IPS-18a (cell line): ENCODE data around the gene ETFB.

Source experiments
- H3K27ac ChIP-seq: one replicate; pipeline ENCODE4 v1.5.1; 2013; ENCODE audit warnings: low read length
- H3K27me3 ChIP-seq: one replicate; pipeline ENCODE4 v1.6.1; 2013; ENCODE audit warnings: mild to moderate bottlenecking, low read length; ENCODE audit not compliant: control insufficient read depth, insufficient read depth
- H3K36me3 ChIP-seq: one replicate; pipeline ENCODE4 v1.6.1; 2013; ENCODE audit warnings: low read depth, low read length; ENCODE audit not compliant: control insufficient read depth
- H3K4me1 ChIP-seq: one replicate; pipeline ENCODE4 v1.6.1; 2013; ENCODE audit warnings: low read depth, low read length; ENCODE audit not compliant: control insufficient read depth
- H3K4me3 ChIP-seq: one replicate; pipeline ENCODE4 v1.5.1; 2013; ENCODE audit warnings: low read length
- H3K9ac ChIP-seq: one replicate; pipeline ENCODE4 v1.6.1; 2013; ENCODE audit warnings: mild to moderate bottlenecking, low read length, moderate library complexity
- H3K9me3 ChIP-seq: one replicate; pipeline ENCODE4 v1.6.1; 2013; ENCODE audit warnings: low read depth, low read length; ENCODE audit not compliant: control insufficient read depth

Gene ETFB

DNA sequence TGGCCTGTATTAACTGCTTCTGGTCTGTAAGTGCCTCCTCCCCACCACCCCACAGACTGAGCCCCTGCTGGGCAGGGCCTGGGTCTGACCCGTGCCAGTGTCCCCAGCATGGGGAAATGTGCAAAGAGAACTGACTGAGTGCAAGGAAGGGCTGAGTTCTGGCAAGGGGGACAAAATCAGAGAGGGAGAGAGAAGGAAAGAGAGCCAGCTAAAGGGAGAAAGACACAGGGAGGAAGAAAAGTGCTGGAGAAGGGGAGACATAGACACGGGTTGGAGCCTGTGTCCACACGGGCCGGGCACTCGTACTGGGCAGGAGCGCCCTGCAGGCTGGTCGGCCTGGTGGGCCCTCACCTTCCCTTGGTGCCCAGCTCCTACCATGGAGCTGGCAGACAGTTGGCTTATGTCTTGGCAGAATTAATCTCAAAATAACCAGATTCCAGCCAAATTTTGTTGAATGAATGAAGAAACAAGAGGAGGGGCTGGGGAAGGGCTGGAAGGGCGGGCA is 5.0 kb upstream of the ETFB start:
- Histone ChIP-seq H3K9me3 (no peaks in the 10 kb centered on the region), H3K27ac (no peak overlapping the region), H3K9ac (no peak overlapping the region), H3K36me3 (no peaks in the 10 kb centered on the region), H3K27me3 (no peaks in the 10 kb centered on the region), H3K4me1 (peaks cover 5% of the 10 kb centered on the region), H3K4me3 (no peak overlapping the region)

- H3K27me3 ChIP-seq, result no peaks in the 10 kb centered on the region
- H3K9ac ChIP-seq, result no peak overlapping the region
- no peak overlapping the region for H3K4me3 ChIP-seq
- peaks cover 11% of the 10 kb centered on the region for H3K4me1 ChIP-seq
- no peaks in the 10 kb centered on the region for H3K9me3 ChIP-seq
- no peaks in the 10 kb centered on the region for H3K36me3 ChIP-seq
- no peak overlapping the region for H3K27ac ChIP-seq
Observed at GRCh38 chr19:51370230-51370629, 4.0 kb upstream of the ETFB start.

DNA sequence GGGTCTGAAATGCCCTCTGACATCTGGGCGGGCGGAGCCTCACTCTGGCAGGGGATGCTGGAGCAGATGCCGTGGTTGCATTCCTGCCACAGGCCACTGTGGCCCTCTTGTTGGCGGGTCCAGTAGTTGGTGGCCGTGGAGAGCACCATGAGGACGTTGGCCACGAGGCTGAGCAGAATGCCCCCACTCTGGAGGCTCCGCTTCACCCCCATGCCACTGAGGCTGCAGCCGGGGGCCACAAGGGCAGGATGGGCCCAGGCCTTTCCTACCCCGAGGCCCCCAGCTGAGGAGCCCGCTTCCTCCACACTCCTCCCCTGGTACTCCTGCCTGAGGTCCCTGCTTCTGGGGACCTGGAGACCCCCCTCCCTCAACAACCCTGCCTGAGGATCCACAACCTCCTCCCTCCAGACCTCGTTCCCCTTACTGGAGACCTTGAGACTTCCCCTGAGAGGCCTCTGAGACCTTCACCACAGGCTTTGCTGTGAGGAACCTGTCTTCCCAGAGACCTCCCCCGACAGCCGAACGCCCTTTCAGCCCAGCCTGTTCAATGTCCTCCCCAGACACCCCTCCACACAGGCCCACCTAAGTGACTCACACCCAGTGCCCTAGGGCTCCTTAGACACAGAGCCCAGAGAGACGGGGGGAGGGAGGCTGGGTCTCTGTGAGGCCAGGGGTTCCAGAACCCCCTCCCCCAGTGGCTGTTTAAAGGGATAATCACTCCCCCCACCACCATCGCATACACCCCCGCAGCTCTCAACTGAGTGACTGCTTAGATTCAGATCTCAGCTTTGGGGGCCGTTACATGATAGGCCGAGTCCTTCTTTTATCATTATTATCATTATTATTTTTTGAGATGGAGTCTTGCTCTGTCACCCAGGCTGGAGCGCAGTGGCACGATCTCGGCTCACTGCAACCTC is 2.4 kb upstream of the ETFB start, which contains the start of gene CLDND2:
Gene CLDND2 (minus strand): TSS at position 638 of the 917 bp plus-strand sequence. CDS start 426 bp downstream, at position 212.
- Histone ChIP-seq H3K9ac (peak within 1 kb of the TSS; percentile 65), H3K4me1 (peaks cover 13% of the 10 kb centered on the region), H3K36me3 (no peaks in the 10 kb centered on the region), H3K27ac (peak within 1 kb of the TSS; percentile 49), H3K4me3 (peak within 1 kb of the TSS; percentile 91), H3K27me3 (no peaks in the 10 kb centered on the region), H3K9me3 (no peaks in the 10 kb centered on the region)

GRCh38 chr19:51367565-51368365 is 1.6 kb upstream of the ETFB start:
- Histone ChIP-seq H3K27ac (peak overlapping the region; percentile 49), H3K27me3 (no peaks in the 10 kb centered on the region), H3K4me3 (peak overlapping the region; percentile 91), H3K4me1 (peaks cover 13% of the 10 kb centered on the region), H3K9ac (peak overlapping the region; percentile 69), H3K36me3 (no peaks in the 10 kb centered on the region), H3K9me3 (no peaks in the 10 kb centered on the region)

DNA sequence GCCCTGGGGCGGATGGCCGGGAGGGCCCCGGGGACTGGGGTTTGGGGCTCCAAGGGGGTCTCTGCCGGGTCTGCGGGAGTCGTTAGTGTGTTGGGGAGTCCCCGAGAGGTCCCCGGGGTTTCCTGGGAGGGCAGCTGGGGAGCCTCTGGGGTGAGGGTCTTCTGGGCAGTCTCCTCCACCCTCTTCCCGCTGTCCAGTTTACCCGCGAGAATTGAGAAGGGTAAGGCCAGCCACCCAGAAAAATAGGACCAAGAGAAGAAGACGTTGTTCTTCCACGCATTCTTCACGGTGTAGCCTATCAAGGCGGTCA is 1.0 kb upstream of the ETFB start:
- H3K36me3 ChIP-seq, result no peaks in the 10 kb centered on the region
- H3K27me3 ChIP-seq, result no peaks in the 10 kb centered on the region
- H3K9ac ChIP-seq, result peak overlapping the region; percentile 69
- peak overlapping the region; percentile 91 for H3K4me3 ChIP-seq
- H3K4me1 ChIP-seq, result peaks cover 13% of the 10 kb centered on the region
- H3K27ac ChIP-seq, result no peak overlapping the region
- no peaks in the 10 kb centered on the region for H3K9me3 ChIP-seq

- Histone ChIP-seq H3K4me3 (peak overlapping the region; percentile 91), H3K36me3 (no peaks in the 10 kb centered on the region), H3K27ac (peak overlapping the region; percentile 19), H3K9ac (peak overlapping the region; percentile 69), H3K27me3 (no peaks in the 10 kb centered on the region), H3K9me3 (no peaks in the 10 kb centered on the region), H3K4me1 (peaks cover 13% of the 10 kb centered on the region)
Observed at GRCh38 chr19:51366389-51367254, 434 bp upstream of the ETFB start.

GRCh38 chr19:51365211-51365964 is 800 bp downstream of the ETFB start:
- H3K4me1 ChIP-seq, result peaks cover 13% of the 10 kb centered on the region
- H3K9ac ChIP-seq, result peak overlapping the region; percentile 34
- H3K4me3 ChIP-seq, result peak overlapping the region; percentile 82
- H3K36me3 ChIP-seq, result no peaks in the 10 kb centered on the region
- H3K9me3 ChIP-seq, result no peaks in the 10 kb centered on the region
- H3K27ac ChIP-seq, result no peak overlapping the region
- no peaks in the 10 kb centered on the region for H3K27me3 ChIP-seq

DNA sequence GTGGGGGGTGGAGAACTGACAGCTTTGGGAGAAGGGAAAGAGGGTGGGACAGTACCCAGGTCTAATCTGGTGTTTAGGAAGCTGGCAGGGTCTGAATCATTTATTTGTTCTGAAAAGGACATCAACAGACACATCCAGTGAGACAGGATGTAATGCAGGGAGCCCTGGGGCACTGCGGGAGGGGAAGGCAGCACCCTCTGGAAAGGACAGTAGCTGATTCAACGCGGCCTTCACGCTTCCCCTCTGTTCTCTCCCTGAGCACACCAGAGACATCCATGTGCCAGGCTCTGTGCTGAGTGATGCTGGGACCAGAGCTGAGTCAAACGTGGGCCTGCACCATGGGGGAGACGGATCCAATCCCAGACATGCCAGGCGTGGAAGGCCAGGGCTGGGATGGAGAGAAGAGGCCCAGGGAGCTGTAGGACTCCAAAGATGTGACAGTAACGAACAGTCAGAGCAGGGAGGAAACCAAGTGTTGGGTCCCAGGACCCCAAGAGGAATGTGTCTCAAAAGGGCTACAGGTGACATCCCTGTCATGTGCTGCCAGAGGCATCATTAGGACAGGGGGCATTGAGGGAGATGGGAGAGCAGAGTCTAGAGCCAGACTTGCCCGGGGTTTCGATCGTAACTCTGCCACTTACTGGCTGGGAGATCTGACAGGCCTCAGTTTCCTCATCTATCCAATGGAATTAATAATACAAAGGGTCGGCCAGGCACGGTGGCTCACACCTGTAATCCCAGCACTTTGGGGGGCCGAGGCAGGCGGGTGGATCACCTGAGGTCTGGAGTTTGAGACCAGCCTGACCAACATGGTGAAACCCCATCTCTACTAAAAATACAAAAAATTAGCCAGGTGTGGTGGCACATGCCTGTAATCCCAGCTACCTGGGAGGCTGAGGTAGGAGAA is 1.7 kb downstream of the ETFB start:
- peaks cover 13% of the 10 kb centered on the region for H3K4me1 ChIP-seq
- H3K4me3 ChIP-seq, result no peak overlapping the region

GRCh38 chr19:51361239-51361638 is 4.9 kb downstream of the ETFB start:
- H3K27ac ChIP-seq, result no peak overlapping the region
- no peaks in the 10 kb centered on the region for H3K27me3 ChIP-seq
- H3K4me3 ChIP-seq, result no peak overlapping the region
- no peak overlapping the region for H3K9ac ChIP-seq
- H3K36me3 ChIP-seq, result no peaks in the 10 kb centered on the region
- peaks cover 7% of the 10 kb centered on the region for H3K4me1 ChIP-seq
- H3K9me3 ChIP-seq, result no peaks in the 10 kb centered on the region

More for the DNA sequence above, 1.7 kb downstream of the ETFB start:
- Histone ChIP-seq H3K36me3 (no peaks in the 10 kb centered on the region), H3K27ac (no peak overlapping the region), H3K9me3 (no peaks in the 10 kb centered on the region), H3K9ac (no peak overlapping the region), H3K27me3 (no peaks in the 10 kb centered on the region)

GRCh38 chr19:51359294-51359693 is 6.9 kb downstream of the ETFB start:
- H3K4me1 ChIP-seq, result peaks cover 7% of the 10 kb centered on the region
- no peaks in the 10 kb centered on the region for H3K9me3 ChIP-seq
- no peak overlapping the region for H3K4me3 ChIP-seq
- H3K27ac ChIP-seq, result no peak overlapping the region
- H3K27me3 ChIP-seq, result no peaks in the 10 kb centered on the region
- no peak overlapping the region for H3K9ac ChIP-seq
- no peaks in the 10 kb centered on the region for H3K36me3 ChIP-seq
